Prostate gland (tissue), 2 donors: ENCODE measurements around the gene FOXP4. TPM values are rescaled to one million over a fixed set of nuclear protein-coding genes. Genes with fewer than 3 reads are reported as not detected.

Experiments
- DNase-seq: peaks from one replicate; pipeline ENCODE4 v3.0.0-alpha.2; 2019; ENCODE audit warnings: low spot score
- H3K27ac ChIP-seq, 2 donors: fragments of 200-600 bp; sonication (generic); 2 replicates each; pipeline ENCODE4 v1.5.1; 2017 to 2019
- H3K27me3 ChIP-seq: fragments of 200-600 bp; sonication (generic); replicated peaks from 2 replicates; pipeline ENCODE4 v1.5.1; 2019; ENCODE audit not compliant: insufficient read depth
- H3K36me3 ChIP-seq, 2 donors: fragments of 200-600 bp; sonication (generic); 1 replicate in 1 of 2; 2 replicates in 1 of 2; pipeline versions ENCODE4 v1.5.1 to v1.8.1; 2017 to 2019
- H3K4me1 ChIP-seq: fragments of 200-600 bp; sonication (generic); replicated peaks from 2 replicates; pipeline ENCODE4 v1.5.1; 2019
- H3K4me3 ChIP-seq, 2 donors: fragments of 200-600 bp; sonication (generic); 2 replicates each; pipeline ENCODE4 v1.5.1; 2017 to 2019
- H3K9me3 ChIP-seq: fragments of 200-600 bp; sonication (generic); 2 replicates; pipeline ENCODE4 v1.5.1; 2017
- CTCF ChIP-seq, 4 experiments: fragments of 200-600 bp in 2 of 4; fragments of 450-650 bp in 2 of 4; sonication (generic) in 2 of 4; IDR thresholded peaks; 1 replicate in 3 of 4; 2 replicates in 1 of 4; pipeline ENCODE4 v1.5.1; 2016 to 2019; ENCODE audit warnings: antibody characterized with exemption in 4 of 4, mild to moderate bottlenecking in 2 of 4, moderate library complexity in 2 of 4
- POLR2A ChIP-seq: fragments of 450-650 bp; IDR thresholded peaks from one replicate; pipeline ENCODE4 v1.6.1; 2016; ENCODE audit warnings: antibody characterized with exemption, mild to moderate bottlenecking
- POLR2AphosphoS5 ChIP-seq: sonication (generic); formaldehyde crosslinking; IDR thresholded peaks from one replicate; pipeline ENCODE4 v1.6.1; 2017; ENCODE audit warnings: antibody characterized with exemption
- WGBS: methylation state at CpG from one replicate; pipeline ENCODE4 v1.1.5; 2018; 5-methylcytosine and 5-hydroxymethylcytosine counted together
- intact Hi-C: fragments of 100-400 bp; cut with DNase I; formaldehyde crosslinking; loops from one replicate; pipeline ENCODE4 v1.14.2; 2022
- total RNA-seq, 2 donors: library from RNA; depleted of rRNA; stranded (reverse); fragments of >200 nt; gene quantifications; one replicate each; pipeline ENCODE4 v1.1.0, GENCODE V29; 2016

FOXP4 gene
- total RNA-seq, 2 donors from 2014 or later: 24.8 to 53.5 TPM

GRCh38 chr6:41571021-41571780 is 25.0 kb downstream of the FOXP4 start:
- 18% methylated on average over 15 of the region's 15 CpGs for WGBS
- no peak for TF ChIP-seq CTCF (IDR thresholded peaks at IDR 0.05)
- TF ChIP-seq POLR2AphosphoS5: no peak
- TF ChIP-seq POLR2A: no peak
- Histone ChIP-seq H3K4me1 (peaks cover 27% of the 10 kb centered on the region), H3K36me3 (peaks cover 0 to 1% of the 10 kb centered on the region in 2 donors), H3K27me3 (no peaks in the 10 kb centered on the region), H3K4me3 (no peak overlapping the region), H3K9me3 (no peaks in the 10 kb centered on the region), H3K27ac (peak overlapping the region in 1 of 2 donors; percentile 51)
- DNase-seq: no peak
- intact Hi-C loops: no loop called here

GRCh38 chr6:41572613-41573012 is 26.4 kb downstream of the FOXP4 start:
- H3K4me1 ChIP-seq: peaks cover 29% of the 10 kb centered on the region
- no peak overlapping the region for H3K4me3 ChIP-seq
- WGBS: 56% methylated on average over 2 of the region's 2 CpGs
- DNase-seq: no peak
- H3K27me3 ChIP-seq: no peaks in the 10 kb centered on the region
- H3K9me3 ChIP-seq: no peaks in the 10 kb centered on the region
- TF ChIP-seq POLR2AphosphoS5 (no peak), POLR2A (no peak), CTCF (IDR thresholded peaks at IDR 0.05) (no peak)
- no peak overlapping the region for H3K27ac ChIP-seq
- no peaks in the 10 kb centered on the region for H3K36me3 ChIP-seq
- intact Hi-C loops: no loop called here

GRCh38 chr6:41573276-41573675 is 27.1 kb downstream of the FOXP4 start:
- 94% methylated on average over 7 of the region's 7 CpGs for WGBS
- Histone ChIP-seq H3K27ac (no peak overlapping the region), H3K36me3 (no peaks in the 10 kb centered on the region)

GRCh38 chr6:41573985-41574384 is 27.8 kb downstream of the FOXP4 start:
- WGBS: 100% methylated on average over 1 of the region's 1 CpG
- H3K36me3 ChIP-seq: no peaks in the 10 kb centered on the region
- no peak overlapping the region for H3K27ac ChIP-seq
- no peak overlapping the region for H3K4me3 ChIP-seq
- H3K27me3 ChIP-seq: no peaks in the 10 kb centered on the region
- intact Hi-C loops: no loop called here
- TF ChIP-seq POLR2A: no peak
- TF ChIP-seq POLR2AphosphoS5: no peak
- no peak for TF ChIP-seq CTCF (IDR thresholded peaks at IDR 0.05)
- H3K4me1 ChIP-seq: peaks cover 35% of the 10 kb centered on the region
- no peak for DNase-seq
- H3K9me3 ChIP-seq: no peaks in the 10 kb centered on the region

More at GRCh38 chr6:41573276-41573675, 27.1 kb downstream of the FOXP4 start:
- H3K4me1 ChIP-seq: peaks cover 31% of the 10 kb centered on the region
- no peak for TF ChIP-seq POLR2AphosphoS5
- TF ChIP-seq CTCF (IDR thresholded peaks at IDR 0.05): no peak
- TF ChIP-seq POLR2A: no peak
- no peaks in the 10 kb centered on the region for H3K27me3 ChIP-seq
- no peak for DNase-seq
- intact Hi-C loops: no loop called here
- no peak overlapping the region for H3K4me3 ChIP-seq
- no peaks in the 10 kb centered on the region for H3K9me3 ChIP-seq

- 67% methylated on average over 2 of the region's 2 CpGs for WGBS
- no peak for DNase-seq
- TF ChIP-seq POLR2A (no peak), CTCF (IDR thresholded peaks at IDR 0.05) (no peak), POLR2AphosphoS5 (no peak)
- Histone ChIP-seq H3K4me3 (no peak overlapping the region), H3K27ac (peak overlapping the region in 1 of 2 donors; percentile 28), H3K36me3 (no peaks in the 10 kb centered on the region), H3K4me1 (peaks cover 27% of the 10 kb centered on the region), H3K27me3 (no peaks in the 10 kb centered on the region), H3K9me3 (no peaks in the 10 kb centered on the region)
- intact Hi-C loops: no loop called here
Observed at GRCh38 chr6:41575598-41575997, 29.4 kb downstream of the FOXP4 start.
